ENCODE results near the gene SLC4A7.
A peak's percentile ranks its signal among the peaks of the same experiment; 100 is the strongest.

SLC4A7 gene

DNA sequence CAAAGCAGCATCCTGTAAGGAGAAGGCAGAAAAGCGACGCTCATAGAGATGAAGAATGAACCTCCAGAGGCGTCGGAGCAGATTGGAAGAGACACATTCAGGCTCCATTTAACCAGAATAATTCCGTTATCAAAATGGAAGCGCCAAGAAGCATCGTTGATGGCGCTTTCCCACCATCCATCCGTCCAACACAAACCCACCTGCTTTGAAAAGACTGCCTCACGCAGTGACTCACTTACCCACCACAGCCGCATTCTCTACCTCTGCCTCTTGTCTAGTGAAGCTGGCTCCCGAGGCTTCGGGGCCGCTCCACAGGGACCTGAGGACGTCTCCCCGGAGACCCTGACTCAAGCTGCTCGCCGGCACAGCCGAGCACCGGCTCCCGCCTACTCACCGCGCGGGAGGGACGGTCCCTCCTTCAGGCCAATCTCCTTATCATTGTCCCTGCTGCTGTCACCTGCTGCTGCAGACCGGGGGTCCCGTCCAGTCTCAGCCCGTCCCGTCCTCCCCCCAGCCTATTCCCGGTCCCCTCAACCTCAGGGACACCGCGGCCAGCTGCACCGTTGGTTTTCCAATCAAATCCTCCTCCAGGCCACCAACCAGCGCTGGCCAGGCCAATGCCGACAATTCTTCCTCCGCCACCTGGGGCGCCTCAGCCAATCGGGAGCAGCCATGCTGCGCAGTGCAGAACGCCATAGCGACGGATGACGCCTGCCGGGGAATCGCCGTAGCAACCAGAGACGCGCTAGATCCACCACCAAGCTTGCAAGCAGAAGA, 115.2 kb downstream of the SLC4A7 start, which contains the start of gene NEK10 (continued):
- TF ChIP-seq, protein P1, sequence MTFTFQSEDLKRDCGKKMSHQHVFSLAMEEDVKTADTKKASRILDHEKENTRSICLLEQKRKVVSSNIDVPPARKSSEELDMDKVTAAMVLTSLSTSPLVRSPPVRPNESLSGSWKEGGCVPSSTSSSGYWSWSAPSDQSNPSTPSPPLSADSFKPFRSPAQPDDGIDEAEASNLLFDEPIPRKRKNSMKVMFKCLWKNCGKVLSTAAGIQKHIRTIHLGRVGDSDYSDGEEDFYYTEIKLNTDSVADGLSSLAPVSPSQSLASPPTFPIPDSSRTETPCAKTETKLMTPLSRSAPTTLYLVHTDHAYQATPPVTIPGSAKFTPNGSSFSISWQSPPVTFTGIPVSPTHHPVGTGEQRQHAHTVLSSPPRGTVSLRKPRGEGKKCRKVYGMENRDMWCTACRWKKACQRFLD (tag by site-specific recombination; IDR thresholded peaks at IDR 0.05), result no peak
- TF ChIP-seq ZNF600 (tag by site-specific recombination; IDR thresholded peaks at IDR 0.05) (peak; percentile 51; the same call in 1 of the 2 replicates), ZNF223 (tag by site-specific recombination; IDR thresholded peaks at IDR 0.05) (no peak), ZNF561 (tag by site-specific recombination; IDR thresholded peaks at IDR 0.05; ENCODE audit: borderline replicate concordance) (no peak), ZBTB48 (tag by site-specific recombination; IDR thresholded peaks at IDR 0.05) (peak; percentile 81), ZXDB (tag by site-specific recombination; IDR thresholded peaks at IDR 0.05) (no peak), ZBTB8A (tag by site-specific recombination; IDR thresholded peaks at IDR 0.05) (no peak), ZNF626 (tag by site-specific recombination; IDR thresholded peaks at IDR 0.05) (no peak), ZNF560 (tag by site-specific recombination; IDR thresholded peaks at IDR 0.05; ENCODE audit: borderline replicate concordance) (no peak), ZSCAN23 (tag by site-specific recombination; IDR thresholded peaks at IDR 0.05) (no peak), ZNF792 (tag by site-specific recombination; IDR thresholded peaks at IDR 0.05) (no peak), ZNF596 (tag by site-specific recombination; IDR thresholded peaks at IDR 0.05) (no peak), ZNF76 (tag by site-specific recombination; IDR thresholded peaks at IDR 0.05; ENCODE audit: borderline replicate concordance, low read depth) (no peak), ZNF670 (tag by site-specific recombination; IDR thresholded peaks at IDR 0.05; ENCODE audit: low read depth) (no peak), ZNF426 (tag by site-specific recombination; IDR thresholded peaks at IDR 0.05) (no peak), ELK4 (IDR thresholded peaks at IDR 0.05; ENCODE audit: borderline replicate concordance, low read depth, low read length) (no peak), ZNF354C (tag by site-specific recombination; IDR thresholded peaks at IDR 0.05; ENCODE audit: borderline replicate concordance, low read depth) (no peak), WT1 (tag by site-specific recombination; IDR thresholded peaks at IDR 0.05) (no peak), YY1 (tag by site-specific recombination; IDR thresholded peaks at IDR 0.05) (no peak), OSR2 (tag by site-specific recombination; IDR thresholded peaks at IDR 0.05) (no peak), ZBTB17 (tag by site-specific recombination; IDR thresholded peaks at IDR 0.05) (0 out of 2 replicates have a peak, but pooled peaks have one; percentile 27), ZNF639 (tag by site-specific recombination; IDR thresholded peaks at IDR 0.05) (no peak), ZNF132 (tag by site-specific recombination; IDR thresholded peaks at IDR 0.05; ENCODE audit: borderline replicate concordance) (no peak), KLF9 (tag by site-specific recombination; IDR thresholded peaks at IDR 0.05; ENCODE audit: low read depth) (no peak)
- TF ChIP-seq, protein P2, sequence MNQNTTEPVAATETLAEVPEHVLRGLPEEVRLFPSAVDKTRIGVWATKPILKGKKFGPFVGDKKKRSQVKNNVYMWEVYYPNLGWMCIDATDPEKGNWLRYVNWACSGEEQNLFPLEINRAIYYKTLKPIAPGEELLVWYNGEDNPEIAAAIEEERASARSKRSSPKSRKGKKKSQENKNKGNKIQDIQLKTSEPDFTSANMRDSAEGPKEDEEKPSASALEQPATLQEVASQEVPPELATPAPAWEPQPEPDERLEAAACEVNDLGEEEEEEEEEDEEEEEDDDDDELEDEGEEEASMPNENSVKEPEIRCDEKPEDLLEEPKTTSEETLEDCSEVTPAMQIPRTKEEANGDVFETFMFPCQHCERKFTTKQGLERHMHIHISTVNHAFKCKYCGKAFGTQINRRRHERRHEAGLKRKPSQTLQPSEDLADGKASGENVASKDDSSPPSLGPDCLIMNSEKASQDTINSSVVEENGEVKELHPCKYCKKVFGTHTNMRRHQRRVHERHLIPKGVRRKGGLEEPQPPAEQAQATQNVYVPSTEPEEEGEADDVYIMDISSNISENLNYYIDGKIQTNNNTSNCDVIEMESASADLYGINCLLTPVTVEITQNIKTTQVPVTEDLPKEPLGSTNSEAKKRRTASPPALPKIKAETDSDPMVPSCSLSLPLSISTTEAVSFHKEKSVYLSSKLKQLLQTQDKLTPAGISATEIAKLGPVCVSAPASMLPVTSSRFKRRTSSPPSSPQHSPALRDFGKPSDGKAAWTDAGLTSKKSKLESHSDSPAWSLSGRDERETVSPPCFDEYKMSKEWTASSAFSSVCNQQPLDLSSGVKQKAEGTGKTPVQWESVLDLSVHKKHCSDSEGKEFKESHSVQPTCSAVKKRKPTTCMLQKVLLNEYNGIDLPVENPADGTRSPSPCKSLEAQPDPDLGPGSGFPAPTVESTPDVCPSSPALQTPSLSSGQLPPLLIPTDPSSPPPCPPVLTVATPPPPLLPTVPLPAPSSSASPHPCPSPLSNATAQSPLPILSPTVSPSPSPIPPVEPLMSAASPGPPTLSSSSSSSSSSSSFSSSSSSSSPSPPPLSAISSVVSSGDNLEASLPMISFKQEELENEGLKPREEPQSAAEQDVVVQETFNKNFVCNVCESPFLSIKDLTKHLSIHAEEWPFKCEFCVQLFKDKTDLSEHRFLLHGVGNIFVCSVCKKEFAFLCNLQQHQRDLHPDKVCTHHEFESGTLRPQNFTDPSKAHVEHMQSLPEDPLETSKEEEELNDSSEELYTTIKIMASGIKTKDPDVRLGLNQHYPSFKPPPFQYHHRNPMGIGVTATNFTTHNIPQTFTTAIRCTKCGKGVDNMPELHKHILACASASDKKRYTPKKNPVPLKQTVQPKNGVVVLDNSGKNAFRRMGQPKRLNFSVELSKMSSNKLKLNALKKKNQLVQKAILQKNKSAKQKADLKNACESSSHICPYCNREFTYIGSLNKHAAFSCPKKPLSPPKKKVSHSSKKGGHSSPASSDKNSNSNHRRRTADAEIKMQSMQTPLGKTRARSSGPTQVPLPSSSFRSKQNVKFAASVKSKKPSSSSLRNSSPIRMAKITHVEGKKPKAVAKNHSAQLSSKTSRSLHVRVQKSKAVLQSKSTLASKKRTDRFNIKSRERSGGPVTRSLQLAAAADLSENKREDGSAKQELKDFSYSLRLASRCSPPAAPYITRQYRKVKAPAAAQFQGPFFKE (tag by site-specific recombination; IDR thresholded peaks at IDR 0.05; ENCODE audit: borderline replicate concordance), result no peak
- TF ChIP-seq, protein P3, sequence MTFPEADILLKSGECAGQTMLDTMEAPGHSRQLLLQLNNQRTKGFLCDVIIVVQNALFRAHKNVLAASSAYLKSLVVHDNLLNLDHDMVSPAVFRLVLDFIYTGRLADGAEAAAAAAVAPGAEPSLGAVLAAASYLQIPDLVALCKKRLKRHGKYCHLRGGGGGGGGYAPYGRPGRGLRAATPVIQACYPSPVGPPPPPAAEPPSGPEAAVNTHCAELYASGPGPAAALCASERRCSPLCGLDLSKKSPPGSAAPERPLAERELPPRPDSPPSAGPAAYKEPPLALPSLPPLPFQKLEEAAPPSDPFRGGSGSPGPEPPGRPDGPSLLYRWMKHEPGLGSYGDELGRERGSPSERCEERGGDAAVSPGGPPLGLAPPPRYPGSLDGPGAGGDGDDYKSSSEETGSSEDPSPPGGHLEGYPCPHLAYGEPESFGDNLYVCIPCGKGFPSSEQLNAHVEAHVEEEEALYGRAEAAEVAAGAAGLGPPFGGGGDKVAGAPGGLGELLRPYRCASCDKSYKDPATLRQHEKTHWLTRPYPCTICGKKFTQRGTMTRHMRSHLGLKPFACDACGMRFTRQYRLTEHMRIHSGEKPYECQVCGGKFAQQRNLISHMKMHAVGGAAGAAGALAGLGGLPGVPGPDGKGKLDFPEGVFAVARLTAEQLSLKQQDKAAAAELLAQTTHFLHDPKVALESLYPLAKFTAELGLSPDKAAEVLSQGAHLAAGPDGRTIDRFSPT (tag by site-specific recombination; IDR thresholded peaks at IDR 0.05), result no peak
- TF ChIP-seq, protein P4, sequence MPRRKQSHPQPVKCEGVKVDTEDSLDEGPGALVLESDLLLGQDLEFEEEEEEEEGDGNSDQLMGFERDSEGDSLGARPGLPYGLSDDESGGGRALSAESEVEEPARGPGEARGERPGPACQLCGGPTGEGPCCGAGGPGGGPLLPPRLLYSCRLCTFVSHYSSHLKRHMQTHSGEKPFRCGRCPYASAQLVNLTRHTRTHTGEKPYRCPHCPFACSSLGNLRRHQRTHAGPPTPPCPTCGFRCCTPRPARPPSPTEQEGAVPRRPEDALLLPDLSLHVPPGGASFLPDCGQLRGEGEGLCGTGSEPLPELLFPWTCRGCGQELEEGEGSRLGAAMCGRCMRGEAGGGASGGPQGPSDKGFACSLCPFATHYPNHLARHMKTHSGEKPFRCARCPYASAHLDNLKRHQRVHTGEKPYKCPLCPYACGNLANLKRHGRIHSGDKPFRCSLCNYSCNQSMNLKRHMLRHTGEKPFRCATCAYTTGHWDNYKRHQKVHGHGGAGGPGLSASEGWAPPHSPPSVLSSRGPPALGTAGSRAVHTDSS (tag by site-specific recombination; IDR thresholded peaks at IDR 0.05), result no peak
